Left lung (tissue), 10 donors: ENCODE results near the gene CNPY4. TPM values are rescaled to one million over a fixed set of nuclear protein-coding genes. Genes with fewer than 3 reads are reported as not detected.

Experiments used
- ATAC-seq: fragments of 200-7000 bp; cut with Tn5 transposase; one replicate; pipeline ENCODE4 v1.9.1; 2020; ENCODE audit warnings: moderate library complexity
- DNase-seq, 4 donors: peaks; one replicate each; pipeline ENCODE4 v3.0.0-alpha.2; 2013 to 2020
- H3K27ac ChIP-seq, 2 donors: fragments of 200-600 bp; sonication (generic) in 1 of 2; one replicate each; pipeline versions ENCODE4 v1.5.0 to v1.8.0; 2020 to 2021
- H3K27me3 ChIP-seq, 2 donors: fragments of 200-600 bp; sonication (generic) in 1 of 2; one replicate each; pipeline versions ENCODE4 v1.5.0 to v1.8.0; 2020 to 2021
- H3K36me3 ChIP-seq, 2 donors: fragments of 200-600 bp; sonication (generic) in 1 of 2; one replicate each; pipeline versions ENCODE4 v1.5.0 to v1.8.0; 2020 to 2021
- H3K4me1 ChIP-seq, 2 donors: fragments of 200-600 bp; one replicate each; pipeline ENCODE4 v1.8.0; 2021
- H3K4me3 ChIP-seq, 2 donors: fragments of 200-600 bp; sonication (generic) in 1 of 2; one replicate each; pipeline versions ENCODE4 v1.5.0 to v1.8.0; 2020 to 2021; ENCODE audit warnings: mild to moderate bottlenecking in 1 of 2
- H3K9me3 ChIP-seq, 2 donors: fragments of 200-600 bp; sonication (generic) in 1 of 2; one replicate each; pipeline versions ENCODE4 v1.5.0 to v1.8.0; 2020 to 2021
- CTCF ChIP-seq, 2 donors: fragments of 200-600 bp; sonication (generic) in 1 of 2; IDR thresholded peaks; one replicate each; pipeline versions ENCODE4 v1.5.0 to v1.8.0; 2021; ENCODE audit warnings: antibody characterized with exemption in 2 of 2
- intact Hi-C, 2 donors: fragments of 100-400 bp; cut with DNase I; formaldehyde crosslinking; loops; one replicate each; pipeline versions ENCODE4 v1.11.2 to v1.14.2; 2022
- polyA plus RNA-seq, 6 donors: library from polyadenylated mRNA; unstranded; fragments of 120-200 nt; gene quantifications; one replicate each; pipeline ENCODE4 v1.2.1, GENCODE V29; 2013; ENCODE audit not compliant: insufficient read length in 6 of 6
- total RNA-seq, 2 donors: library from RNA; stranded (reverse); fragmentation: NEBNext Ultra II Directional; extraction: Animal tissue kit (Norgen Biotek cat#: 25700); gene quantifications; one replicate each; pipeline ENCODE4 v1.2.1, GENCODE V29; 2021
- donor health status: DM: no; HTN: yes; CAD: no.
- donor health status: DM: no; HTN: no; CAD: no.

Gene CNPY4
- total and polyA plus RNA-seq, 8 donors: 15.1 to 54.1 (median 39.8) TPM

GRCh38 chr7:100157334-100158228 lies 38.1 kb downstream of the CNPY4 start:
- H3K36me3 ChIP-seq: peaks cover 0 to 43% of the 10 kb centered on the region in 2 donors
- no peaks in the 10 kb centered on the region for H3K27me3 ChIP-seq
- TF ChIP-seq CTCF (IDR thresholded peaks at IDR 0.05): no peak
- H3K4me3 ChIP-seq: peak overlapping the region; percentile 75 to 98
- DNase-seq (no peak), ATAC-seq (peak; percentile 38)
- H3K27ac ChIP-seq: peak overlapping the region; percentile 76 to 82
- no peaks in the 10 kb centered on the region for H3K9me3 ChIP-seq
- H3K4me1 ChIP-seq: peaks cover 13 to 61% of the 10 kb centered on the region in 2 donors
- intact Hi-C loops: no loop called here

- TF ChIP-seq CTCF (IDR thresholded peaks at IDR 0.05): no peak
- H3K4me1 ChIP-seq: peaks cover 13 to 52% of the 10 kb centered on the region in 2 donors
- H3K36me3 ChIP-seq: peaks cover 0 to 34% of the 10 kb centered on the region in 2 donors
- intact Hi-C loops: no loop called here
- no peaks in the 10 kb centered on the region for H3K9me3 ChIP-seq
- peak within 1 kb of the TSS; percentile 76 to 82 for H3K27ac ChIP-seq
- ATAC-seq (peak; percentile 95), DNase-seq (peak; percentile 85 to 99 (median 93))
- peak within 1 kb of the TSS; percentile 75 to 98 for H3K4me3 ChIP-seq
- H3K27me3 ChIP-seq: no peaks in the 10 kb centered on the region
These were observed 39.0 kb downstream of the CNPY4 start, which contains the start of gene TRAPPC14 for GRCh38 chr7:100158229-100159098. Gene TRAPPC14 (minus strand): TSS chr7:100158723. CDS start chr7:100158499, 224 bp downstream.

GRCh38 chr7:100159099-100159623 lies 39.7 kb downstream of the CNPY4 start:
- H3K4me3 ChIP-seq: peak overlapping the region; percentile 75 to 98
- H3K9me3 ChIP-seq: no peaks in the 10 kb centered on the region
- H3K27ac ChIP-seq: peak overlapping the region; percentile 76 to 82
- no peak for DNase-seq
- no peak for TF ChIP-seq CTCF (IDR thresholded peaks at IDR 0.05)
- no peaks in the 10 kb centered on the region for H3K27me3 ChIP-seq
- peaks cover 13 to 45% of the 10 kb centered on the region in 2 donors for H3K4me1 ChIP-seq
- H3K36me3 ChIP-seq: peaks cover 0 to 27% of the 10 kb centered on the region in 2 donors
- intact Hi-C loops: no loop called here
- ATAC-seq: no peak

GRCh38 chr7:100160067-100160466 lies 40.6 kb downstream of the CNPY4 start:
- Histone ChIP-seq H3K36me3 (peaks cover 0 to 18% of the 10 kb centered on the region in 2 donors), H3K27me3 (no peaks in the 10 kb centered on the region), H3K4me3 (no peak overlapping the region), H3K4me1 (peaks cover 13 to 36% of the 10 kb centered on the region in 2 donors), H3K9me3 (no peaks in the 10 kb centered on the region), H3K27ac (no peak overlapping the region)
- ATAC-seq (no peak), DNase-seq (no peak)
- TF ChIP-seq CTCF (IDR thresholded peaks at IDR 0.05): no peak
- intact Hi-C loops: no loop called here
